Uterus (tissue), 4 donors: ENCODE data around the gene CLEC4D. TPM values are rescaled to one million over a fixed set of nuclear protein-coding genes. Genes with fewer than 3 reads are reported as not detected.
A peak's percentile ranks its signal among the peaks of the same experiment; 100 is the strongest.

Experiments
- DNase-seq, 2 donors: peaks; one replicate each; pipeline ENCODE4 v3.0.0-alpha.2; 2019 to 2020
- H3K27ac ChIP-seq, 2 donors: fragments of 200-600 bp; sonication (generic); 1 replicate in 1 of 2; 2 replicates in 1 of 2; pipeline ENCODE4 v1.5.1; 2016 to 2018
- H3K27me3 ChIP-seq, 2 donors: fragments of 200-600 bp; sonication (generic); one replicate each; pipeline ENCODE4 v1.5.1; 2018 to 2019; ENCODE audit warnings: control low read depth in 1 of 2
- H3K36me3 ChIP-seq, 2 donors: fragments of 200-600 bp; sonication (generic); one replicate each; pipeline ENCODE4 v1.5.1; 2019; ENCODE audit warnings: control low read depth in 1 of 2
- H3K4me1 ChIP-seq, 2 donors: fragments of 200-600 bp; sonication (generic); one replicate each; pipeline ENCODE4 v1.5.1; 2018 to 2019; ENCODE audit warnings: control low read depth in 1 of 2
- H3K4me3 ChIP-seq, 2 donors: fragments of 200-600 bp; sonication (generic); 1 replicate in 1 of 2; 2 replicates in 1 of 2; pipeline ENCODE4 v1.5.1; 2018 to 2019; ENCODE audit warnings: mild to moderate bottlenecking in 1 of 2
- H3K9me3 ChIP-seq, 2 donors: fragments of 200-600 bp; sonication (generic); one replicate each; pipeline ENCODE4 v1.5.1; 2019; ENCODE audit warnings: control low read depth in 1 of 2
- POLR2A ChIP-seq, 2 donors: fragments of 450-650 bp; IDR thresholded peaks; one replicate each; pipeline ENCODE4 v1.6.1; 2016; ENCODE audit warnings: antibody characterized with exemption in 2 of 2, mild to moderate bottlenecking in 1 of 2, moderate library complexity in 1 of 2
- intact Hi-C: fragments of 100-400 bp; cut with DNase I; formaldehyde crosslinking; loops from one replicate; pipeline ENCODE4 v1.15.1; 2023; ENCODE audit warnings: low total_unique reads
- total RNA-seq, 4 donors: library from RNA; depleted of rRNA in 3 of 4; stranded (reverse); fragments of >200 nt in 3 of 4; gene quantifications; one replicate each; pipeline versions ENCODE4 v1.1.0 to v1.2.4, GENCODE V29; 2014 to 2023
- TF ChIP-seq, protein P1 (sequence below), 4 experiments: fragments of 200-600 bp in 2 of 4; fragments of 450-650 bp in 2 of 4; sonication (generic) in 2 of 4; IDR thresholded peaks; one replicate each; pipeline ENCODE4 v1.5.1; 2016 to 2019; ENCODE audit warnings: antibody characterized with exemption in 4 of 4, mild to moderate bottlenecking in 2 of 4, moderate library complexity in 1 of 4
- donor health status: DM: yes; HTN: yes; CAD: no.

CLEC4D gene
- total RNA-seq, 4 donors from 2014 or later, result 0.30 TPM; not detected in 3

GRCh38 chr12:8541562-8541961, 28.3 kb downstream of the CLEC4D start:
- Histone ChIP-seq H3K4me1 (no peaks in the 10 kb centered on the region), H3K9me3 (no peaks in the 10 kb centered on the region), H3K27me3 (no peaks in the 10 kb centered on the region), H3K27ac (no peak overlapping the region), H3K36me3 (no peaks in the 10 kb centered on the region), H3K4me3 (no peak overlapping the region)
- no peak for DNase-seq
- TF ChIP-seq POLR2A (IDR thresholded peaks at IDR 0.05), result no peak
- TF ChIP-seq, protein P1, sequence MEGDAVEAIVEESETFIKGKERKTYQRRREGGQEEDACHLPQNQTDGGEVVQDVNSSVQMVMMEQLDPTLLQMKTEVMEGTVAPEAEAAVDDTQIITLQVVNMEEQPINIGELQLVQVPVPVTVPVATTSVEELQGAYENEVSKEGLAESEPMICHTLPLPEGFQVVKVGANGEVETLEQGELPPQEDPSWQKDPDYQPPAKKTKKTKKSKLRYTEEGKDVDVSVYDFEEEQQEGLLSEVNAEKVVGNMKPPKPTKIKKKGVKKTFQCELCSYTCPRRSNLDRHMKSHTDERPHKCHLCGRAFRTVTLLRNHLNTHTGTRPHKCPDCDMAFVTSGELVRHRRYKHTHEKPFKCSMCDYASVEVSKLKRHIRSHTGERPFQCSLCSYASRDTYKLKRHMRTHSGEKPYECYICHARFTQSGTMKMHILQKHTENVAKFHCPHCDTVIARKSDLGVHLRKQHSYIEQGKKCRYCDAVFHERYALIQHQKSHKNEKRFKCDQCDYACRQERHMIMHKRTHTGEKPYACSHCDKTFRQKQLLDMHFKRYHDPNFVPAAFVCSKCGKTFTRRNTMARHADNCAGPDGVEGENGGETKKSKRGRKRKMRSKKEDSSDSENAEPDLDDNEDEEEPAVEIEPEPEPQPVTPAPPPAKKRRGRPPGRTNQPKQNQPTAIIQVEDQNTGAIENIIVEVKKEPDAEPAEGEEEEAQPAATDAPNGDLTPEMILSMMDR (IDR thresholded peaks at IDR 0.05), result no peak
- intact Hi-C loops, result no loop called here

DNA sequence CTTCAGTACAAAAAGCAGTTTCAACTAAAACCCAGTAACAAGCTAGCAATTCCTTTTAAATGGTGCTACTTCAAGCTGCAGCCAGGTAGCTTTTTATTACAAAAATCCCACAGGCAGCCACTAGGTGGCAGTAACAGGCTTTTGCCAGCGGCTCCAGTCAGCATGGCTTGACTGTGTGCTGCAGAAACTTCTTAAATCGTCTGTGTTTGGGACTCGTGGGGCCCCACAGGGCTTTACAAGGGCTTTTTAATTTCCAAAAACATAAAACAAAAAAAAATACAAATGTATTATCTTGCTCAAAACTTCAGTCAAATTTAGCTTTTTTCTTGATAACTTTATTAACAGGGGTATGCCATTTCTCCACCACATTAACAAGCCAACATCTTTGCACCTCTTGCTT, 31.0 kb downstream of the CLEC4D start:
- peak overlapping the region in 1 of 2 donors; percentile 13 for H3K4me3 ChIP-seq
- DNase-seq, result peak; percentile 40 to 53
- no peaks in the 10 kb centered on the region for H3K9me3 ChIP-seq
- H3K27ac ChIP-seq, result no peak overlapping the region
- no peaks in the 10 kb centered on the region for H3K4me1 ChIP-seq
- TF ChIP-seq, protein P1 (IDR thresholded peaks at IDR 0.05), result peak; percentile 70 to 92 (median 84)
- no peak for TF ChIP-seq POLR2A (IDR thresholded peaks at IDR 0.05)
- H3K27me3 ChIP-seq, result no peaks in the 10 kb centered on the region
- no peaks in the 10 kb centered on the region for H3K36me3 ChIP-seq
- intact Hi-C loops, result no loop called here

GRCh38 chr12:8546591-8546990, 33.3 kb downstream of the CLEC4D start:
- H3K27ac ChIP-seq, result no peak overlapping the region
- TF ChIP-seq, protein P1 (IDR thresholded peaks at IDR 0.05), result no peak
- no peak for TF ChIP-seq POLR2A (IDR thresholded peaks at IDR 0.05)
- no peaks in the 10 kb centered on the region for H3K27me3 ChIP-seq
- intact Hi-C loops, result no loop called here
- H3K9me3 ChIP-seq, result no peaks in the 10 kb centered on the region
- no peak overlapping the region for H3K4me3 ChIP-seq
- no peaks in the 10 kb centered on the region for H3K4me1 ChIP-seq
- DNase-seq, result no peak
- H3K36me3 ChIP-seq, result no peaks in the 10 kb centered on the region

- TF ChIP-seq POLR2A (IDR thresholded peaks at IDR 0.05), result no peak
- TF ChIP-seq, protein P1 (IDR thresholded peaks at IDR 0.05), result no peak
- no peak overlapping the region for H3K4me3 ChIP-seq
- H3K27me3 ChIP-seq, result no peaks in the 10 kb centered on the region
- DNase-seq, result no peak
- intact Hi-C loops, result no loop called here
- no peak overlapping the region for H3K27ac ChIP-seq
- H3K9me3 ChIP-seq, result no peaks in the 10 kb centered on the region
- no peaks in the 10 kb centered on the region for H3K36me3 ChIP-seq
- H3K4me1 ChIP-seq, result no peaks in the 10 kb centered on the region
These were observed 34.3 kb downstream of the CLEC4D start for GRCh38 chr12:8547645-8548044.

GRCh38 chr12:8548192-8548591, 34.9 kb downstream of the CLEC4D start:
- no peaks in the 10 kb centered on the region for H3K27me3 ChIP-seq
- H3K36me3 ChIP-seq, result no peaks in the 10 kb centered on the region
- H3K4me1 ChIP-seq, result no peaks in the 10 kb centered on the region
- no peak overlapping the region for H3K27ac ChIP-seq
- no peak for TF ChIP-seq POLR2A (IDR thresholded peaks at IDR 0.05)
- TF ChIP-seq, protein P1 (IDR thresholded peaks at IDR 0.05), result no peak
- no peaks in the 10 kb centered on the region for H3K9me3 ChIP-seq
- H3K4me3 ChIP-seq, result no peak overlapping the region
- intact Hi-C loops, result no loop called here
- DNase-seq, result no peak
